ENCODE results near the gene TPMT. TPM values are rescaled to one million over a fixed set of nuclear protein-coding genes. Genes with fewer than 3 reads are reported as not detected.

TPMT gene
- total RNA-seq, 4 donors from 2014 or later: 5.9 to 9.5 (median 7.9) TPM

- Histone ChIP-seq H3K27ac (no peak overlapping the region), H3K36me3 (peaks cover 0 to 44% of the 10 kb centered on the region in 2 donors), H3K9me3 (no peaks in the 10 kb centered on the region), H3K4me3 (no peak overlapping the region), H3K27me3 (no peaks in the 10 kb centered on the region), H3K4me1 (no peaks in the 10 kb centered on the region)
- intact Hi-C loops (cut with DNase I; ENCODE audit: low total_unique reads): no loop called here
- ATAC-seq (no peak), DNase-seq (no peak)
- in situ Hi-C loops (cut with MboI; ENCODE audit: low sequenced_read_pairs in 4 of 4): no loop called here
- TF ChIP-seq POLR2A (IDR thresholded peaks at IDR 0.05) (no peak), CTCF (IDR thresholded peaks at IDR 0.05 in 4 of 5, conservative IDR thresholded peaks at IDR 0.05 in 1 of 5) (no peak)
These were observed 14.8 kb downstream of the TPMT start for GRCh38 chr6:18139935-18140621.

GRCh38 chr6:18138906-18139305, 16.0 kb downstream of the TPMT start:
- no peaks in the 10 kb centered on the region for H3K4me1 ChIP-seq
- intact Hi-C loops (cut with DNase I; ENCODE audit: low total_unique reads): no loop called here
- H3K36me3 ChIP-seq: peaks cover 0 to 44% of the 10 kb centered on the region in 2 donors
- TF ChIP-seq CTCF (IDR thresholded peaks at IDR 0.05 in 4 of 5, conservative IDR thresholded peaks at IDR 0.05 in 1 of 5) (no peak), POLR2A (IDR thresholded peaks at IDR 0.05) (no peak)
- H3K27ac ChIP-seq: no peak overlapping the region
- DNase-seq (no peak), ATAC-seq (no peak)
- in situ Hi-C loops (cut with MboI; ENCODE audit: low sequenced_read_pairs in 4 of 4): no loop called here
- no peak overlapping the region for H3K4me3 ChIP-seq
- H3K9me3 ChIP-seq: no peaks in the 10 kb centered on the region
- H3K27me3 ChIP-seq: no peaks in the 10 kb centered on the region

- H3K36me3 ChIP-seq: peaks cover 0 to 48% of the 10 kb centered on the region in 2 donors
- TF ChIP-seq CTCF (IDR thresholded peaks at IDR 0.05 in 4 of 5, conservative IDR thresholded peaks at IDR 0.05 in 1 of 5) (no peak), POLR2A (IDR thresholded peaks at IDR 0.05) (no peak)
- ATAC-seq: no peak
- DNase-seq: no peak
- H3K27ac ChIP-seq: no peak overlapping the region
- H3K4me3 ChIP-seq: no peak overlapping the region
- no peaks in the 10 kb centered on the region for H3K9me3 ChIP-seq
- in situ Hi-C loops (cut with MboI; ENCODE audit: low sequenced_read_pairs in 4 of 4) (no loop called here), intact Hi-C loops (cut with DNase I; ENCODE audit: low total_unique reads) (no loop called here)
- no peaks in the 10 kb centered on the region for H3K27me3 ChIP-seq
- no peaks in the 10 kb centered on the region for H3K4me1 ChIP-seq
These were observed 18.6 kb downstream of the TPMT start for GRCh38 chr6:18136260-18136659.

GRCh38 chr6:18135171-18135570, 19.7 kb downstream of the TPMT start:
- intact Hi-C loops (cut with DNase I; ENCODE audit: low total_unique reads): no loop called here
- ATAC-seq: no peak
- Histone ChIP-seq H3K9me3 (no peaks in the 10 kb centered on the region), H3K36me3 (peaks cover 0 to 49% of the 10 kb centered on the region in 2 donors), H3K4me1 (no peaks in the 10 kb centered on the region), H3K27me3 (no peaks in the 10 kb centered on the region), H3K4me3 (no peak overlapping the region), H3K27ac (no peak overlapping the region)
- TF ChIP-seq CTCF (IDR thresholded peaks at IDR 0.05 in 4 of 5, conservative IDR thresholded peaks at IDR 0.05 in 1 of 5) (no peak), POLR2A (IDR thresholded peaks at IDR 0.05) (no peak)
- DNase-seq: no peak
- in situ Hi-C loops (cut with MboI; ENCODE audit: low sequenced_read_pairs in 4 of 4): no loop called here

GRCh38 chr6:18132346-18132745, 22.5 kb downstream of the TPMT start:
- peaks cover 0 to 33% of the 10 kb centered on the region in 2 donors for H3K36me3 ChIP-seq
- no peaks in the 10 kb centered on the region for H3K9me3 ChIP-seq
- TF ChIP-seq CTCF (IDR thresholded peaks at IDR 0.05 in 4 of 5, conservative IDR thresholded peaks at IDR 0.05 in 1 of 5): no peak
- TF ChIP-seq POLR2A (IDR thresholded peaks at IDR 0.05): no peak
- no peak for DNase-seq
- no peak overlapping the region for H3K27ac ChIP-seq
- in situ Hi-C loops (cut with MboI; ENCODE audit: low sequenced_read_pairs in 4 of 4) (no loop called here), intact Hi-C loops (cut with DNase I; ENCODE audit: low total_unique reads) (no loop called here)
- no peak overlapping the region for H3K4me3 ChIP-seq
- ATAC-seq: no peak
- no peaks in the 10 kb centered on the region for H3K4me1 ChIP-seq
- no peaks in the 10 kb centered on the region for H3K27me3 ChIP-seq
